ENCODE results near the gene KCNMB2. TPM values are rescaled to one million over a fixed set of nuclear protein-coding genes. Genes with fewer than 3 reads are reported as not detected.

Gene KCNMB2
- total and polyA plus RNA-seq, 5 donors from 2014 or later = not detected

GRCh38 chr3:178584722-178585380, 48.6 kb downstream of the KCNMB2 start:
- no peaks in the 10 kb centered on the region for H3K27me3 ChIP-seq (ENCODE audit: control insufficient read depth, insufficient read depth, low read length)
- H3K36me3 ChIP-seq (ENCODE audit: control insufficient read depth, insufficient read depth, low read length) = no peaks in the 10 kb centered on the region
- no peaks in the 10 kb centered on the region for H3K9me3 ChIP-seq (ENCODE audit: control insufficient read depth in 2 of 2, low read length in 2 of 2)
- Mint-ChIP-seq H3K36me3 (no peaks in the 10 kb centered on the region), H3K4me1 (no peaks in the 10 kb centered on the region), H3K27me3 (no peaks in the 10 kb centered on the region), H3K4me3 (no peak overlapping the region), H3K27ac (no peak overlapping the region), H3K9me3 (peaks cover 0 to 5% (median 2%) of the 10 kb centered on the region in 7 donors)
- DNase-seq = no peak
- no peak overlapping the region for H3K4me3 ChIP-seq (ENCODE audit: low read depth, low read length)
- H3K27ac ChIP-seq (ENCODE audit: insufficient read depth, low read length, poor library complexity, severe bottlenecking) = no peak overlapping the region
- H3K4me1 ChIP-seq (ENCODE audit: control insufficient read depth, insufficient read depth, low read length, poor library complexity, severe bottlenecking) = no peaks in the 10 kb centered on the region
- ATAC-seq (ENCODE audit: low read depth in 2 of 2) = no peak

DNA sequence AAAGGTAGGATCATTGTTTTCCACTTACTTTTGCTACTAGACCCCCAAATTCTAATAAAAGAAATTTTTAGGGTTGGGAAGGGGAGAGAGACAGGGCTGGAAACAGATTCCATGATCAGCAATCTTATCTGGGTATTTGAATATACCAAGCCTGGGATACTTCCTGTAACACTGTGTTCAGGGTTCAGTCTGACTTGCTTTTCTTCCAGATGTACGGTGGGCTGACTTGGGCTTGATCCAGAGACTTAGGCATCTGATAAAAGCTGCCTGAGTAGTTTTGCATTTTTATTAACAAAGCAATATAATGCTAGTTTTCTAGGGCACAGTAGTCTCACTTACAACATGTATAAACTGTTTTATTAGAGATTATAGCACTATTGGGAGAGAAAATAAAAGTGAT, 49.2 kb downstream of the KCNMB2 start:
- no peak for DNase-seq
- no peaks in the 10 kb centered on the region for H3K4me1 Mint-ChIP-seq
- no peaks in the 10 kb centered on the region for H3K36me3 ChIP-seq (ENCODE audit: control insufficient read depth, insufficient read depth, low read length)
- ATAC-seq (ENCODE audit: low read depth in 2 of 2) = no peak
- H3K4me1 ChIP-seq (ENCODE audit: control insufficient read depth, insufficient read depth, low read length, poor library complexity, severe bottlenecking) = no peaks in the 10 kb centered on the region
- H3K36me3 Mint-ChIP-seq = no peaks in the 10 kb centered on the region
- H3K4me3 ChIP-seq (ENCODE audit: low read depth, low read length) = no peak overlapping the region
- no peaks in the 10 kb centered on the region for H3K9me3 ChIP-seq (ENCODE audit: control insufficient read depth in 2 of 2, low read length in 2 of 2)
- H3K27me3 ChIP-seq (ENCODE audit: control insufficient read depth, insufficient read depth, low read length) = no peaks in the 10 kb centered on the region
- H3K27me3 Mint-ChIP-seq = no peaks in the 10 kb centered on the region
- H3K27ac Mint-ChIP-seq = no peak overlapping the region
- H3K27ac ChIP-seq (ENCODE audit: insufficient read depth, low read length, poor library complexity, severe bottlenecking) = no peak overlapping the region
- H3K4me3 Mint-ChIP-seq = no peak overlapping the region
- peaks cover 0 to 3% (median 2%) of the 10 kb centered on the region in 7 donors for H3K9me3 Mint-ChIP-seq

DNA sequence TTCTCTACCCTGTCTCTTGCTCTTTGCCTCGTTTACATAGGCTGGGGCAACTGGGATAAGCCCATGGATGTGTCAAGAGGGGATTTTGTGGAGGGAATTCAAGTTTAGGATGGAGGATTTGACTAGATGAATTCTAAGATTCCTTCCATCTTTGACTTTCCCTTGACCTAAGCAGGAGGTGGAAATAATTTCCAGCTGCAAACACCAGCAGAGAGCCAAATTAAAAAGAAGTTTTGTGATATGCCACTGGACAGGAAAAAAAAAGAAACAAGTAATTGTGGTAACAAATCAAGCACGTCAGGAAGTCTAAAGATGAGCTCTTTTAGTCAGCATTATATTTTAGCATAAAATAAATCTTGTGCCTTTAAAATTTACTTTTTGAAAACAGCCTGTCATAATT, 49.8 kb downstream of the KCNMB2 start:
- H3K27ac ChIP-seq (ENCODE audit: insufficient read depth, low read length, poor library complexity, severe bottlenecking) = no peak overlapping the region
- H3K4me1 Mint-ChIP-seq = no peaks in the 10 kb centered on the region
- no peaks in the 10 kb centered on the region for H3K36me3 ChIP-seq (ENCODE audit: control insufficient read depth, insufficient read depth, low read length)
- no peaks in the 10 kb centered on the region for H3K36me3 Mint-ChIP-seq
- H3K9me3 Mint-ChIP-seq = peaks cover 0 to 3% (median 0%) of the 10 kb centered on the region in 7 donors
- DNase-seq (no peak), ATAC-seq (ENCODE audit: low read depth in 2 of 2) (no peak)
- H3K27me3 ChIP-seq (ENCODE audit: control insufficient read depth, insufficient read depth, low read length) = no peaks in the 10 kb centered on the region
- H3K9me3 ChIP-seq (ENCODE audit: control insufficient read depth in 2 of 2, low read length in 2 of 2) = no peaks in the 10 kb centered on the region
- peaks cover 5% of the 10 kb centered on the region for H3K27me3 Mint-ChIP-seq
- no peak overlapping the region for H3K4me3 Mint-ChIP-seq
- no peaks in the 10 kb centered on the region for H3K4me1 ChIP-seq (ENCODE audit: control insufficient read depth, insufficient read depth, low read length, poor library complexity, severe bottlenecking)
- no peak overlapping the region for H3K4me3 ChIP-seq (ENCODE audit: low read depth, low read length)
- H3K27ac Mint-ChIP-seq = no peak overlapping the region

GRCh38 chr3:178588628-178589027, 52.4 kb downstream of the KCNMB2 start:
- Histone ChIP-seq H3K27ac (ENCODE audit: insufficient read depth, low read length, poor library complexity, severe bottlenecking) (no peak overlapping the region), H3K4me1 (ENCODE audit: control insufficient read depth, insufficient read depth, low read length, poor library complexity, severe bottlenecking) (no peaks in the 10 kb centered on the region), H3K9me3 (ENCODE audit: control insufficient read depth in 2 of 2, low read length in 2 of 2) (no peaks in the 10 kb centered on the region), H3K27me3 (ENCODE audit: control insufficient read depth, insufficient read depth, low read length) (no peaks in the 10 kb centered on the region), H3K4me3 (ENCODE audit: low read depth, low read length) (no peak overlapping the region), H3K36me3 (ENCODE audit: control insufficient read depth, insufficient read depth, low read length) (no peaks in the 10 kb centered on the region)
- Mint-ChIP-seq H3K4me3 (no peak overlapping the region), H3K27ac (no peak overlapping the region), H3K27me3 (peaks cover 5% of the 10 kb centered on the region), H3K4me1 (no peaks in the 10 kb centered on the region), H3K9me3 (peaks cover 0 to 6% (median 0%) of the 10 kb centered on the region in 7 donors), H3K36me3 (no peaks in the 10 kb centered on the region)
- no peak for ATAC-seq (ENCODE audit: low read depth in 2 of 2)
- no peak for DNase-seq

DNA sequence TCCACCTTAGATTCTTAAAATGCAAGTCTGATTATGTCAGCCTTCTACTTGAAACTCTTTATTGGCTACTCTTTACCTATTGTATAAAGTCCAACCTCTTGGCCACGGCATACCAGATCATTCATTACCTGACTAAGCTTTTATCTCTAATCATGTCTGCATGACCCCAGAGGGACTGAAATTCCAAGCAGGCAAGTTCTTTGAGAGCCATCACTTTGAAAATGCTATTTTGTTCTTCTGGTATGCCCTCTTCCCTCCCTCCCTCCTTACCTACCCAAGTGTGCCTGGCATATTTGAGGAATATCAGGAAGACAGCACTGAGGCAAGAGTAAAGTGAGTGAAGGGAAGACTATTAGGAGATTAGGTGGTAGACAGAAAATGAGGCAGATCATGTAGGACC, 57.5 kb downstream of the KCNMB2 start:
- H3K27me3 ChIP-seq (ENCODE audit: control insufficient read depth, insufficient read depth, low read length) = no peaks in the 10 kb centered on the region
- H3K36me3 Mint-ChIP-seq = no peaks in the 10 kb centered on the region
- no peak overlapping the region for H3K27ac Mint-ChIP-seq
- no peaks in the 10 kb centered on the region for H3K4me1 ChIP-seq (ENCODE audit: control insufficient read depth, insufficient read depth, low read length, poor library complexity, severe bottlenecking)
- H3K27me3 Mint-ChIP-seq = peaks cover 5% of the 10 kb centered on the region
- H3K4me3 Mint-ChIP-seq = no peak overlapping the region
- no peak for ATAC-seq (ENCODE audit: low read depth in 2 of 2)
- H3K27ac ChIP-seq (ENCODE audit: insufficient read depth, low read length, poor library complexity, severe bottlenecking) = no peak overlapping the region
- peaks cover 0 to 6% (median 2%) of the 10 kb centered on the region in 7 donors for H3K9me3 Mint-ChIP-seq
- H3K36me3 ChIP-seq (ENCODE audit: control insufficient read depth, insufficient read depth, low read length) = no peaks in the 10 kb centered on the region
- DNase-seq = no peak
- H3K4me1 Mint-ChIP-seq = no peaks in the 10 kb centered on the region
- H3K9me3 ChIP-seq (ENCODE audit: control insufficient read depth in 2 of 2, low read length in 2 of 2) = no peaks in the 10 kb centered on the region
- H3K4me3 ChIP-seq (ENCODE audit: low read depth, low read length) = no peak overlapping the region

DNA sequence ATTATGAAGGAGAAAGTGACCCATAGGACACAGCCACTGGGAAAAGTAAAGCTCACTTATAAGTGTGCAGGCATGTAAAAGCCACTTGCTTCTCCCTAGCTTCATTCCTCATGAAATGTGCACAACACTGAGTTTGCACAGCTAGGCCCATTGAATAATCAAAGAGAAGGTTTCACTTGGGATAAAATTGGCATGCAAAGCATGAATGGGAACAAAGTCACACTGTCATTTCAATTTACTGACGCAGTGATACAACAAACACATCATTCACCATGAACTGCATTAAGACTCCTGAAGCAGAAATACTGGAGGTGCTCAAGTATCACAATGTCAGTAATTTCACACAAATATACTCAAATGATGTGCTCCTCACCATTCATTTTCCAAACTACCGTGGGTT, 61.1 kb downstream of the KCNMB2 start:
- Mint-ChIP-seq H3K4me1 (no peaks in the 10 kb centered on the region), H3K27me3 (no peaks in the 10 kb centered on the region), H3K36me3 (no peaks in the 10 kb centered on the region), H3K27ac (no peak overlapping the region), H3K9me3 (peaks cover 0 to 8% (median 2%) of the 10 kb centered on the region in 7 donors), H3K4me3 (no peak overlapping the region)
- H3K4me1 ChIP-seq (ENCODE audit: control insufficient read depth, insufficient read depth, low read length, poor library complexity, severe bottlenecking) = no peaks in the 10 kb centered on the region
- H3K9me3 ChIP-seq (ENCODE audit: control insufficient read depth in 2 of 2, low read length in 2 of 2) = no peaks in the 10 kb centered on the region
- no peak overlapping the region for H3K4me3 ChIP-seq (ENCODE audit: low read depth, low read length)
- no peaks in the 10 kb centered on the region for H3K27me3 ChIP-seq (ENCODE audit: control insufficient read depth, insufficient read depth, low read length)
- no peaks in the 10 kb centered on the region for H3K36me3 ChIP-seq (ENCODE audit: control insufficient read depth, insufficient read depth, low read length)
- DNase-seq (no peak), ATAC-seq (ENCODE audit: low read depth in 2 of 2) (no peak)
- no peak overlapping the region for H3K27ac ChIP-seq (ENCODE audit: insufficient read depth, low read length, poor library complexity, severe bottlenecking)

DNA sequence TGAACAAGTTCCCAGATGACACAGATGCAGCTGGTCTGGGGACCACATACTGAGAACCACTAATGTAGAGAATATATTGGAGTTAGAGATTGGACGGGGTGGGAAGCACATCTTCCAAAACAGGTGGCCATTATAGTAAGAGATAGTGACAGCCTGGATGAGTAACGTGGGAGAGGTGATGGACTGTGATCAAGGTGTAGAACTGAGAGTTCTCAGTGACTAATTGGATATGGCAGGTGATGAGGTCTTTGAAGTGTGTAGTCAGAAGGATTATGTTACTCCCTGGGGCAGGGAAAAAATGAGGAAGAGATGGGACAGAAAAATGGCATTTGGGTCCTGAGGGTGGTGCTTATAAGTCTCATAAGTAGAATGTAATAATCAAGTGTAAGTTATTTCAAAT, 66.6 kb downstream of the KCNMB2 start:
- no peaks in the 10 kb centered on the region for H3K36me3 Mint-ChIP-seq
- Histone ChIP-seq H3K4me1 (ENCODE audit: control insufficient read depth, insufficient read depth, low read length, poor library complexity, severe bottlenecking) (no peaks in the 10 kb centered on the region), H3K36me3 (ENCODE audit: control insufficient read depth, insufficient read depth, low read length) (no peaks in the 10 kb centered on the region), H3K27me3 (ENCODE audit: control insufficient read depth, insufficient read depth, low read length) (no peaks in the 10 kb centered on the region), H3K27ac (ENCODE audit: insufficient read depth, low read length, poor library complexity, severe bottlenecking) (no peak overlapping the region), H3K9me3 (ENCODE audit: control insufficient read depth in 2 of 2, low read length in 2 of 2) (no peaks in the 10 kb centered on the region), H3K4me3 (ENCODE audit: low read depth, low read length) (no peak overlapping the region)
- H3K27ac Mint-ChIP-seq = no peak overlapping the region
- peaks cover 10% of the 10 kb centered on the region for H3K27me3 Mint-ChIP-seq
- no peak for DNase-seq
- H3K4me1 Mint-ChIP-seq = no peaks in the 10 kb centered on the region
- no peak overlapping the region for H3K4me3 Mint-ChIP-seq
- H3K9me3 Mint-ChIP-seq = peaks cover 0 to 8% (median 2%) of the 10 kb centered on the region in 7 donors
- ATAC-seq (ENCODE audit: low read depth in 2 of 2) = no peak

DNA sequence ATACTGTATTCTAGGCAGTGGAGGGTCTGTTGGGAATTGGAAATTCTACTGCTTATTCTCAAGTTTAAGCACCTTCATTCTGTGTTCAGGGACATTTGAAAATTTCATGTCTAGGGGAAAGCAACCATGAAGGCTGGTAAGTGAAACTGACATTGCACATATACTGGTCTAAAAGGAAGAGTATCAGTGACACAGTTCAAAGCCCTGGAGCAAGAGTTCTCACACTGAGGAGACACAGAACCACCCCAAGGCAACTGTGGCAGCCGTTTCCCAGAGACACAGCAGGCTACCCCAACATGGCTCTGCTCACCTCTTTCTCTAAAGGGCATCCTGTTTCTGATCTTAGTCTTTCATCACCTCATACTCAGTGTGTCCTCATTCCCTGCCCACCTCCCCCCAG, 67.5 kb downstream of the KCNMB2 start:
- Histone ChIP-seq H3K9me3 (ENCODE audit: control insufficient read depth in 2 of 2, low read length in 2 of 2) (no peaks in the 10 kb centered on the region), H3K27me3 (ENCODE audit: control insufficient read depth, insufficient read depth, low read length) (no peaks in the 10 kb centered on the region), H3K36me3 (ENCODE audit: control insufficient read depth, insufficient read depth, low read length) (no peaks in the 10 kb centered on the region), H3K4me1 (ENCODE audit: control insufficient read depth, insufficient read depth, low read length, poor library complexity, severe bottlenecking) (no peaks in the 10 kb centered on the region), H3K27ac (ENCODE audit: insufficient read depth, low read length, poor library complexity, severe bottlenecking) (no peak overlapping the region), H3K4me3 (ENCODE audit: low read depth, low read length) (no peak overlapping the region)
- DNase-seq = no peak
- ATAC-seq (ENCODE audit: low read depth in 2 of 2) = no peak
- Mint-ChIP-seq H3K27ac (no peak overlapping the region), H3K4me3 (no peak overlapping the region), H3K36me3 (no peaks in the 10 kb centered on the region), H3K27me3 (peaks cover 14% of the 10 kb centered on the region), H3K9me3 (peaks cover 0 to 8% (median 2%) of the 10 kb centered on the region in 7 donors), H3K4me1 (no peaks in the 10 kb centered on the region)

Data from CD4-positive, CD25-positive, alpha-beta regulatory T cell (primary cell).